B cell (primary cell): ENCODE measurements around the gene EXD2. TPM values are rescaled to one million over a fixed set of nuclear protein-coding genes. Genes with fewer than 3 reads are reported as not detected.

Experiments
- ATAC-seq: fragments of 200-7000 bp; cut with Tn5 transposase; one replicate; pipeline ENCODE4 v1.10.0; 2021; ENCODE audit warnings: low read depth, mild to moderate bottlenecking, moderate number of reproducible peaks, moderate library complexity
- CTCF ChIA-PET: fragments of 350-600 bp; sonication (Branson Sonifier 250); formaldehyde crosslinking; loops from one replicate; lab custom pipeline; 2021; ENCODE audit warnings: antibody characterized with exemption, inconsistent platforms; lab: Charles Lee
- POLR2A ChIA-PET: fragments of 350-600 bp; sonication (Branson Sonifier 250); formaldehyde crosslinking; loops from one replicate; lab custom pipeline; 2021; ENCODE audit warnings: antibody characterized with exemption; lab: Charles Lee
- DNase-seq: peaks from one replicate; pipeline ENCODE4 v3.0.0; 2013
- H2AFZ ChIP-seq: 2 replicates; pipeline ENCODE4 v1.6.1; 2012; ENCODE audit warnings: mild to moderate bottlenecking, low read depth, low read length; ENCODE audit not compliant: insufficient read depth, poor library complexity, severe bottlenecking
- H3K27ac ChIP-seq, 2 donors: 1 replicate in 1 of 2; 2 replicates in 1 of 2; pipeline ENCODE4 v1.5.1; 2012 to 2013; ENCODE audit warnings: low read length in 2 of 2, mild to moderate bottlenecking in 2 of 2, moderate library complexity in 1 of 2
- H3K27me3 ChIP-seq, 4 experiments: fragments of 200-600 bp in 1 of 4; sonication (generic) in 1 of 4; replicated peaks in 1 of 4; 1 replicate in 2 of 4; 2 replicates in 2 of 4; pipeline versions ENCODE4 v1.6.1 to v1.7.0; 2013 to 2016; ENCODE audit warnings: low read length in 3 of 4, mild to moderate bottlenecking in 2 of 4, mixed read lengths in 1 of 4, moderate library complexity in 1 of 4; ENCODE audit not compliant: insufficient read depth in 4 of 4, control insufficient read depth in 3 of 4; ENCODE audit errors: control extremely low read depth in 1 of 4
- H3K36me3 ChIP-seq, 2 experiments: replicated peaks in 1 of 2; 1 replicate in 1 of 2; 2 replicates in 1 of 2; pipeline versions ENCODE4 v1.6.1 to v1.7.1; 2013; ENCODE audit warnings: low read length in 1 of 2; ENCODE audit not compliant: insufficient read depth in 2 of 2, control insufficient read depth in 1 of 2; ENCODE audit errors: control extremely low read depth in 1 of 2, extremely low read depth in 1 of 2
- H3K4me1 ChIP-seq, 2 donors: fragments of 200-600 bp in 1 of 2; sonication (generic) in 1 of 2; 1 replicate in 1 of 2; 2 replicates in 1 of 2; pipeline versions ENCODE4 v1.5.1 to v1.6.1; 2013 to 2017; ENCODE audit warnings: low read length in 2 of 2; ENCODE audit not compliant: control insufficient read depth in 2 of 2, insufficient read depth in 2 of 2
- H3K4me2 ChIP-seq: replicated peaks from 2 replicates; pipeline ENCODE3; 2012; ENCODE audit warnings: mild to moderate bottlenecking, low read depth, low read length; ENCODE audit not compliant: poor library complexity, severe bottlenecking
- H3K4me3 ChIP-seq, 5 experiments: fragments of 200-600 bp in 1 of 5; sonication (generic) in 1 of 5; 1 replicate in 3 of 5; 2 replicates in 2 of 5; pipeline versions ENCODE4 v1.5.1 to v1.7.0; 2011 to 2016; ENCODE audit warnings: low read length in 4 of 5, mild to moderate bottlenecking in 4 of 5, low read depth in 2 of 5, control low read depth in 1 of 5, moderate library complexity in 1 of 5; ENCODE audit not compliant: insufficient read depth in 1 of 5; ENCODE audit errors: control extremely low read depth in 1 of 5, extremely low read depth in 1 of 5
- H3K79me2 ChIP-seq: fragments of 200-600 bp; sonication (generic); one replicate; pipeline ENCODE4 v1.6.0; 2016; ENCODE audit warnings: low read length; ENCODE audit not compliant: control insufficient read depth, insufficient read depth
- H3K9ac ChIP-seq: fragments of 200-600 bp; sonication (generic); 2 replicates; pipeline ENCODE4 v1.6.1; 2017; ENCODE audit warnings: mild to moderate bottlenecking, low read length, moderate library complexity
- H3K9me3 ChIP-seq, 3 donors: one replicate each; pipeline versions ENCODE4 v1.6.1 to v1.7.1; 2013; ENCODE audit warnings: low read length in 2 of 3; ENCODE audit not compliant: control insufficient read depth in 2 of 3, insufficient read depth in 1 of 3; ENCODE audit errors: control extremely low read depth in 1 of 3
- H4K20me1 ChIP-seq: 2 replicates; pipeline ENCODE4 v1.6.0; 2012; ENCODE audit warnings: mild to moderate bottlenecking, low read length; ENCODE audit not compliant: insufficient read depth, control insufficient read depth, poor library complexity, severe bottlenecking
- H3K27ac Mint-ChIP-seq: one replicate; pipeline ENCODE4 v1.8.0; 2021; ENCODE audit warnings: mixed read lengths
- H3K27me3 Mint-ChIP-seq: one replicate; pipeline ENCODE4 v1.8.0; 2021; ENCODE audit warnings: mixed read lengths
- H3K4me1 Mint-ChIP-seq: one replicate; pipeline ENCODE4 v1.8.0; 2021; ENCODE audit warnings: mixed read lengths
- H3K4me3 Mint-ChIP-seq: one replicate; pipeline ENCODE4 v1.8.0; 2021; ENCODE audit warnings: mixed read lengths
- H3K9me3 Mint-ChIP-seq: one replicate; pipeline ENCODE4 v1.8.0; 2022; ENCODE audit warnings: mixed read lengths; ENCODE audit not compliant: insufficient read depth
- EZH2 ChIP-seq: IDR thresholded peaks from 2 replicates; pipeline ENCODE4 v1.6.1; 2012; ENCODE audit warnings: borderline replicate concordance, low read depth, mild to moderate bottlenecking, moderate library complexity, low read length; ENCODE audit not compliant: insufficient read depth, poor library complexity, severe bottlenecking
- WGBS: methylation state at CpG from one replicate; pipeline ENCODE4 v1.1.5; 2013; ENCODE audit warnings: missing lambda C conversion rate; ENCODE audit not compliant: insufficient coverage; 5-methylcytosine and 5-hydroxymethylcytosine counted together
- intact Hi-C: fragments of 100-400 bp; cut with micrococcal nuclease; formaldehyde crosslinking; loops from one replicate; pipeline ENCODE4 v1.10.0; 2022
- polyA plus RNA-seq: library from polyadenylated mRNA; depleted of rRNA; stranded (reverse); fragments of >200 nt; gene quantifications from 2 replicates; pipeline ENCODE4 v1.2.3, GENCODE V29; 2012
- total RNA-seq, 2 donors: library from RNA; stranded (reverse); fragments of 120-200 nt in 1 of 2; gene quantifications; 1 replicate in 1 of 2; 2 replicates in 1 of 2; pipeline versions ENCODE4 v1.2.3 to v1.2.4, GENCODE V29; 2013 to 2022
- TF ChIP-seq, protein P1 (sequence below): fragments of 200-600 bp; IDR thresholded peaks from one replicate; pipeline ENCODE4 v1.8.0; 2022; ENCODE audit warnings: antibody characterized with exemption, mild to moderate bottlenecking

The EXD2 gene
- total and polyA plus RNA-seq, 2 donors (not counting 1 experiment from before 2014, with no cell fraction given): 3.6 to 10.0 TPM

DNA sequence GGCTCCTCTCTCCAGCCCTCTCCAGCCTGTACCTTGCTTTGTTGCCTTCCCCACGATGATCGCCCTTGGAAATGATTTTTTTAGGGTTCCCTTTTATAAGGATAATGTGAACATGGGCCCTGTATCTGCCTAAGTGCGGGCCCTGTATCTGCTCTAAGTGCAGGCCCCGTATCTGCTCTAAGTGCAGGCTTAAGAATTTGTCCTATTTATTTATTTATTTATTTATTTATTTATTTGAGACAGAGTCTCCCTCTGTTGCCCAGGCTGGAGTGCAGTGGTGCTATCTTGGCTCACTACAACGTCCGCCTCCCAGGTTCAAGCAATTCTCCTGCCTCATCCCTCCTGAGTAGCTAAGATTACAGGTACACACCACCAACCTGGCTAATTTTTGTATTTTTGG is 91.2 kb downstream of the EXD2 start:
- Histone ChIP-seq H3K27me3 (peaks cover 0 to 3% (median 0%) of the 10 kb centered on the region in 4 experiments), H4K20me1 (no peaks in the 10 kb centered on the region), H3K79me2 (no peaks in the 10 kb centered on the region), H3K36me3 (no peaks in the 10 kb centered on the region), H3K4me1 (no peaks in the 10 kb centered on the region), H3K27ac (no peak overlapping the region), H2AFZ (no peak overlapping the region), H3K9me3 (no peaks in the 10 kb centered on the region), H3K4me2 (no peak overlapping the region), H3K4me3 (no peak overlapping the region), H3K9ac (no peak overlapping the region)
- Mint-ChIP-seq H3K4me1 (no peaks in the 10 kb centered on the region), H3K27me3 (peaks cover 22% of the 10 kb centered on the region), H3K4me3 (no peak overlapping the region), H3K9me3 (no peaks in the 10 kb centered on the region), H3K27ac (no peak overlapping the region)
- intact Hi-C loops: no loop called here
- ATAC-seq (no peak), DNase-seq (no peak)
- no CpG with 5 or more reads among the region's 6 CpGs for WGBS
- no peak for TF ChIP-seq EZH2
- TF ChIP-seq, protein P1, sequence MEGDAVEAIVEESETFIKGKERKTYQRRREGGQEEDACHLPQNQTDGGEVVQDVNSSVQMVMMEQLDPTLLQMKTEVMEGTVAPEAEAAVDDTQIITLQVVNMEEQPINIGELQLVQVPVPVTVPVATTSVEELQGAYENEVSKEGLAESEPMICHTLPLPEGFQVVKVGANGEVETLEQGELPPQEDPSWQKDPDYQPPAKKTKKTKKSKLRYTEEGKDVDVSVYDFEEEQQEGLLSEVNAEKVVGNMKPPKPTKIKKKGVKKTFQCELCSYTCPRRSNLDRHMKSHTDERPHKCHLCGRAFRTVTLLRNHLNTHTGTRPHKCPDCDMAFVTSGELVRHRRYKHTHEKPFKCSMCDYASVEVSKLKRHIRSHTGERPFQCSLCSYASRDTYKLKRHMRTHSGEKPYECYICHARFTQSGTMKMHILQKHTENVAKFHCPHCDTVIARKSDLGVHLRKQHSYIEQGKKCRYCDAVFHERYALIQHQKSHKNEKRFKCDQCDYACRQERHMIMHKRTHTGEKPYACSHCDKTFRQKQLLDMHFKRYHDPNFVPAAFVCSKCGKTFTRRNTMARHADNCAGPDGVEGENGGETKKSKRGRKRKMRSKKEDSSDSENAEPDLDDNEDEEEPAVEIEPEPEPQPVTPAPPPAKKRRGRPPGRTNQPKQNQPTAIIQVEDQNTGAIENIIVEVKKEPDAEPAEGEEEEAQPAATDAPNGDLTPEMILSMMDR: no peak
- POLR2A ChIA-PET: no interaction called here
- CTCF ChIA-PET: no interaction called here

DNA sequence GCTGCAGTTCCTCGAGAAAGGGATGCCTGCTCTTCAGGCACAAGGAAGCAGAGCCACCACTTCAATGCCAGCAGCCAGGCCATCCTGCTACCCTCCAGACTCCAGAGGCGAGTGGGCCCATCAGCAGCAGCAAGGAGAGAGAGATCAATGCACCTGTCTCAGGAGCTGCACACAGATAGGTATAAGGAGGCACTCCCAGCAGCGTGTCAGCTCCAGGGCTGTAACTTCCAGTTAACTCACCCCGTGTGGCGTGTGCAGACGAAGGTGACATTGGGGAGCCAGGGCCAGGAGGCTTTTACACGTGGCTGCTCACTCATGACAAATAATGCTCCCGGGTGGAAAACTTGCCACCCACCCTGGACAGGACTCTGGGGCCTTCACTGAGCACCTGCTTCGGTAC is 92.9 kb downstream of the EXD2 start:
- DNase-seq (no peak), ATAC-seq (no peak)
- Mint-ChIP-seq H3K4me3 (no peak overlapping the region), H3K4me1 (no peaks in the 10 kb centered on the region), H3K27ac (no peak overlapping the region), H3K27me3 (peaks cover 18% of the 10 kb centered on the region), H3K9me3 (no peaks in the 10 kb centered on the region)
- ChIA-PET CTCF (no interaction called here), POLR2A (no interaction called here)
- Histone ChIP-seq H3K36me3 (no peaks in the 10 kb centered on the region), H3K9me3 (no peaks in the 10 kb centered on the region), H3K79me2 (no peaks in the 10 kb centered on the region), H3K27me3 (peaks cover 0 to 3% (median 0%) of the 10 kb centered on the region in 4 experiments), H2AFZ (no peak overlapping the region), H3K4me2 (no peak overlapping the region), H4K20me1 (no peaks in the 10 kb centered on the region), H3K27ac (no peak overlapping the region), H3K4me1 (no peaks in the 10 kb centered on the region), H3K4me3 (no peak overlapping the region), H3K9ac (no peak overlapping the region)
- intact Hi-C loops: no loop called here
- TF ChIP-seq, protein P1: no peak
- no peak for TF ChIP-seq EZH2
- WGBS: 80% methylated on average over 9 of the region's 9 CpGs
